ENCODE measurements around the gene NSMF. TPM values are rescaled to one million over a fixed set of nuclear protein-coding genes. Genes with fewer than 3 reads are reported as not detected.
"Not testable (repeated sequence)": the region's sequence is repeated elsewhere in the genome, so short reads cannot be mapped to it uniquely, and the experiment has no call there.

The NSMF gene
- total RNA-seq, 1 experiment from 2014 or later: 19.1 TPM

DNA sequence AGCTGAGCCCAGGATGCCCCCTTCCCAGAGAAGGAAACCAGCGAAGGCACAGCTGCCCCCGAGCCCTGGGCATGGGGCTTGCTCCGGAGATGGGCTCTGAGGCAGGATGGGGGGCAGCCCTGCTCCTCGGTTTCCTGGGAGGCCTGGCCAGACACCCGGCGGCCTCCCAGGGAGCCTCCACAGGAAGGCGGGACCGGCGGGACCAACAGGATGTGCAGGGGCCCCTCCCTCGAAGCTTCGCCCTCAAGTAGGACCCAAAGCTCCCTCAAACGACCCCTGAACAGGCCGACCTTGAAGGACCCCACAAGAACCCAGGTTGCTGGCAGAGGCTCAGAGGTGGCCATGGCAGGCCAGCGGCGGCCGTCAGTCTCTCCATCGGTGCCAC is 47.9 kb downstream of the NSMF start:
- DNase-seq (ENCODE audit: low spot score): no peak

DNA sequence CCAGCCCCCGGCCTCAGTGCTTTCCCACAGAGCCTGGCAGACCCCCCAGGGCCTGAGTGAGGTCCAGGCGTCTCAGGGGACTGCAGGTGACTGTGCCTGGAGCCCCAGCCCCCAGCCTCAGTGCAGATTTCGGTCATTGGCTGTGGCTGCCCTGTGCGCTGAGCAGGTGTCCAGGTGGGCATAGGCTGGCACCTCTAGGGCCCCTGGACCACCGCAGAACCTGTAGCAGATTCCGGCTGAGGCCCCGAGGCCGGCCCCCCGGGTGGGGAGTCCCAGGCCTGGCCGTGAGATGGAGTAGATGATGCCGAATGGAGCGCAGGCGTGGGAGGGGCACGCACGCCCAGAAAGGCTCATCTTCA is 48.3 kb downstream of the NSMF start:
- DNase-seq (ENCODE audit: low spot score): no peak

DNA sequence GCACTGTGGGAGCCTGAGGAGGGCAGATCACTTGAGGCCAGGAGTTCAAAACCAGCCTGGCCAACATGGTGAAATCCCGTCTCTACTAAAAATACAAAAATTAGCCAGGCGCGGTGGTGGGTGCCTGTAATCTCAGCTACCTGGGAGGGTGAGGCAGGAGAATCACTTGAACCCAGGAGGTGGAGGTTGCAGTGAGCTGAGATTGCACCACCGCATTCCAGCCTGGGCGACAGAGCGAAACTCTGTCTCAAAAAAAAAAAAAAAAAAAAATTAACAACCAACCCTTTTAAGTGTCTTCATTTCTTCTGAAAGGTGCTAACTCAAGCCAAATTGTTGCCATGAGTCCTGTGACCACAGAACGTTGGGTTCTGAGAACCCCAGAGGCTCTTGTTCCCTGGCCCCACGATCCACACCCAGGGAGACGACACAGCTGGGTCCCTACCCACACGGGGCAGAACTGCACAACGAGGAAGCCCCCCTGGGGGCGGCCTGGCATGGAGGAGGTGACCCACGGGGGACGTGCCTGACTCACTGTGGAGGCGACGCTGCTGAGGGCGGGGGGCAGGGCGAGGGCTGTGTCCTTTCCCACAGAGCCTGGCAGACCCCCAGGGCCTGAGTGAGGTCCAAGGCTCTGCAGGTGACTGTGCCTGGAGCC is 48.8 kb downstream of the NSMF start:
- not testable (repeated sequence) for DNase-seq (ENCODE audit: low spot score)

DNA sequence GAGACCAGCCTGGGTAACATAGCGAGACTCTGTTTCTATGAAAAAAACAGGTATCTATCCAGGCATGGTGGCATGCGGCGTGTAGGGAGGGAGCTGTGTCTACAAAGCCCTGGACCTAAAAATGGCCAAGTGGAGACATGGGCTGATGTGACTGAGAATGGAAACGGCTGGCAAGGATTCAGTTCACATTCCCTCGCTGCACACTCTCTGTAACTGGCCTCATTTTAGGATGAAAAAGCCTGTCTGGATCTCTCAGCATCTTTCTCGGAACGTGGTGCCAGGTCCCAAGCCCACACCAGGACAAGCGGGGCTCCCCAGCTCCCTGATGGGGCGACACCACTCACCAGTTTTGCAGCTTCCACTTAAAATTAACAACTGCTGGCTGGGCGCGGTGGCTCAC is 49.6 kb downstream of the NSMF start:
- DNase-seq (ENCODE audit: low spot score): no peak

DNA sequence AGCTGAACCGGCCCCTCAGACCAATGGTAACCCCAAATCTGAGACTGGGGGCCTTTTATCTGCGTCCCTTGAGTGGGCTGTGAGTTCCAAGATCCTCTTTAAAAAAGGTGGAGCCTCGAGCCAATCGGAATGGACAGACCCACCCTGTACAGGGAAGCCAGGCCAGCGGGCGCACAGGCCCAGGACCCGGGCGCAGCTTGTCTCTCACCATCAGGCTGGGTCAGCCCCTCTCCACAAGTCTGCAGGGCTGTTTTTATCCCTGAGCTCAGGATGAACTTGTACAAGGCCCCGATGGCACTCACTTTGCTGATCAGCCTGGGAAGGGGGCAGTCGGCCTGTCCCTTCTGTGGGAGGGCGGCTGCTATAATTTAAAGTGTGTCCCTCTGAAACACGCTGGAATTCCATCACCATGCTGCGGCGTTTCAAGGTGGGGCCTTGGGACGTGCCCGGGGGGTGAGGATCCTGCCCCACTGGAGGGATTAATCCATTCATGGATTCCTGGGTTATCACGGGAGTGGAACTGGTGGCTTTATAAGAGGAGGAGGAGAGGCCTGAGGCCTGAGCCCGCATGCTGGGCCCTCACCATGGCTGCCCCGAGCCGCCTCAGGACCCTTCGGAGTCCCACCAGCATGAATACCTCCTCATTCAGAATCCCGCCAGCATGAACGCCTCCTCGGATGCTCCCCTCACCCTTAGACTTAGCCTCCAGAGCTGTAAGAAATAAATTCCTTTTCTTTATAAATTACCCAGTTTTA is 50.3 kb downstream of the NSMF start:
- DNase-seq (ENCODE audit: low spot score): no peak

DNA sequence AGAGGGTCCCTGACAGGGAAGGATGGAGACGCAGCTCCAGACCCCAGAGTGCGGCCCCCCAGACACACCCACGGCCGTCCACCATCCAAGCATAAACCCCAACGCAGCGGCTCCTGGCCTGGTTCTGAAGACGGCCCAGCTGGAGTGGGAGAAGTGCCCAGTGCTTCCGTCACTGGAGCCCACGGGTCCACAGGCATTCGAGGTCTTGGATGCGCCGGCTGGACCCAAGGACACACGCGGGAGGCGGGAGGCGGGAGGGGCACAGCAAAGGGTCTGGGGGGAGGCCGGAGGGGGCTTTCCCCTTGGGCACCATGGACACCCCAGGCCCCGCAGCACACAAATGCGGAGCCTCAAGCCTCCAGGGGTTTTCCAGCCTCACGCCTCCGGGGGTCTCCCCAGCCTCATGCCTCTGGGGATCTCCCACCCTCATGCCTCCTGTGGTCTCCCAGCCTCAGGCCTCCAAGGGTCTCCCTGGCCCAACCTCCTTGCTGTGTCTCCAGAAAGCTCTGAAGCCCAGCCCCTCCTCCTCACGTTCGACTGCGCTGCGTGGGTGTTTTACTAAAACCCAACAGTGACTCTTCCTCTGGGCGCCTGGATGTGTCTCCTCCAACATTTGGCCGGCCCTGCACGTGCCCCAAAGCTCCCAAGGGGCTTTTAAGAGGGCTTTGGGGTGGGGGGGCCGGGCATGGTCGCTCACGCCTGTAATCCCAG is 51.4 kb downstream of the NSMF start:
- DNase-seq (ENCODE audit: low spot score): no peak

DNA sequence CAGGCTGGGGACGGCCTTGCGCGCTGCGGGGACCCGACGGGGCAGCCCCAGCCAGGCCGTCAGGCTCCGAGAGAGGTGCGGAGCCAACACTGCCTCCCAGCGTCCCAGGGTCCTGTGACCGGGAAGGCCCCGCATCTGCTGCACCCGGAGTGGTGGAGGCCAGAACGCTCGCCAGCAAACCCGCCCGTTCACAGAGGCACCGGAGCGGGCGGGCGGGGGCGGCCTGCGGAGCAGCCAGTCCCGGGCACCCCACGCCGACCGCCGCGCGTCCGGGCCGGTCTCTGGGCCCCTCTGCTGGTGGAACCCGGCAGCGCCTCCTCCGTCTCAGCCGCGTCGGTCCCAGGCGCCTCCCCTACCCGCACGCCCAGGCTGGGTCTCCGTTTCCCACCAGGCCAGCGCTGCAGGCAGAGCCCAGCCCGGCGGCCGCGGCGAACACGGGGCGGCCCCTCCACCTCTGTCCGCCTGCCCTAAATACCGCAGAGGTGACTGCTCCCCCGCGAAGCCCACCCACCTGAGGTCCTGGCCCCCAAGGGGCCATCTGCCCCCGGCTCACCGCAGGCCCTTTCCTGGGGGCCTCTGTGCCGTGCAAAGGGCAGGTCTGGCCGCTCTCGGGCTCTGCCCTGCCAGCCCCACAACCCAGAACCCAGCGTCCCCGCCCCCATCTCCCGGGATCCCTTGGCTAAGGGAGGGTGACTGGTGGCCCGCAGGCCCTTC is 52.1 kb downstream of the NSMF start:
- no peak for DNase-seq (ENCODE audit: low spot score)

DNA sequence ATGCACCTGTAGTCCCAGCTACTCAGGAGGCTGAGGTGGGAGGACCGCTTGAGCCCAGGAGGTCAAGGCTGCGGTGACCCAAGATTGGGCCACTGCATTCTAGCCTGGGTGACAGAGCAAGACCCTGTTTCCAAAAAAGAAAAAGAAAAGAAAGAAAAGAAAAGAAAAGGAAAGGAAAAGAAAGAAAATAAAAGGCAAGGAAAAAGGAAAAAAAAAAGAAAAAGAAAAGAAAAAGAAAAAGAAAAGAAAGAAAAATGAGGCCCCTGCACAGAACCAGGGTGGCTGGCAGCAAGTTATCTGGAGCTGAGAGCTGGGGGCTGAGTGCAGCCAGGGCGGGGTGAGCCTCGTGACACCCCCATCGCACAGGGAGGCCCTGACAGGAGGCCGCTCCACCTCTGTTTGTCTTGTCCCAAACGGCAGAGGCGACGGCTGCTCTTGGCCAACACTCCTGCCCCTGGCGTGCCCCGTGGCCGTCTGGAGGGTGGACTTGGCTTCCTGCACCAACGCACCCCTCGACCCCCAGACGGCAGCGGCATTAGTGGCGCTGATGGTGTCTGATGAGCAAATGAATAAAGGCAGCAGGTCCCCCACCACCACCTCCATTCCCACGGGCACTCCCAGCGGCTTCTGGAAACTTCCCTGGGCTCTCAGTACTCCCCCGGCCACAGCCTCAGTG is 52.9 kb downstream of the NSMF start:
- no peak for DNase-seq (ENCODE audit: low spot score)

DNA sequence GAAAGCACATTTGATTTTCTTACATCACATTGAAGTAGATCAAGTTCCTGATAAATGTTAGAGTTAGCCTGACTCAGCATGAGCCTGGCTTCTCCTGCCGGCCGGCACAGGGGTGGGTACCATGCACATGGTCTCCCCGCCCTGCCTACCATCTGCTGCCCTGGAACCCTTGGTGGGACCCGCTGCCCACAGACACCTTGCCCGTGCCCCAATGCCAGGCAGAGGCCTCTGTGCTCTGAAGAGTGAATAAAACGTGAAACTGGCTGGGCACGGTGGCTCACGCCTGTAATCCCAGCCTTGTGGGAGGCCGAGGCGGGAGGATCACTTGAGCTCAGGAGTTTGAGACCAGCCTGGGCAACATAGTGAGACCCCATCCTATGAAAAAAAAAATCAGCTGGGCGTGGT is 53.5 kb downstream of the NSMF start:
- no peak for DNase-seq (ENCODE audit: low spot score)

DNA sequence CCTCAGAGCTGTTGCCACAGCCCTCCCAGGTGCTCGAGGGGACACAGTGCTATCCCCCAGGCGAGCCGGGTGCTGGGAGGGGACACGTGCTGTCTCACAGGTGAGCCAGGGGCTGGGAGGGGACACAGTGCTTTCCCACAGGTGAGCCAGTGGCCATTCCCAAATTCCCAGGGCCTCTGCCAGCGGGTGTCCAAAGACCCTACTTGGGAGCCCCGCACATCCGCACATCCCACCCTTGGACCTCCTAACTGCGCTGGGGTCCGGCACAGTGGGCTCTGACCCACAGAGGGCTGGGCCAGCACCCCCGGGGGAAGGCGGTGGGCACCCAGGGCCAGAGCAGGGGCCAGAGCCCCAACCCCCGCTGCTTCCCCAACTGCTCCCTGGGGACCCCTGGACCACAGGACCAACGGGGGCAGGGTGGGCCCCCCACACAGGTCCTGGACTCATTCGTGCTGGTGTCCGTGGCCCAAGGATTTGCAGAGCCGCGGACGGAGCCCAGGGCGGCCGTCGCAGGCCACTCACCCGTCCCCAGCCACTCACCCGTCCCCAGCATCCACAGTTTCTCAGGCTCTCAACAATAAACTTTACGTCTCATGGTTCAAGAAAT is 54.1 kb downstream of the NSMF start:
- no peak for DNase-seq (ENCODE audit: low spot score)

DNA sequence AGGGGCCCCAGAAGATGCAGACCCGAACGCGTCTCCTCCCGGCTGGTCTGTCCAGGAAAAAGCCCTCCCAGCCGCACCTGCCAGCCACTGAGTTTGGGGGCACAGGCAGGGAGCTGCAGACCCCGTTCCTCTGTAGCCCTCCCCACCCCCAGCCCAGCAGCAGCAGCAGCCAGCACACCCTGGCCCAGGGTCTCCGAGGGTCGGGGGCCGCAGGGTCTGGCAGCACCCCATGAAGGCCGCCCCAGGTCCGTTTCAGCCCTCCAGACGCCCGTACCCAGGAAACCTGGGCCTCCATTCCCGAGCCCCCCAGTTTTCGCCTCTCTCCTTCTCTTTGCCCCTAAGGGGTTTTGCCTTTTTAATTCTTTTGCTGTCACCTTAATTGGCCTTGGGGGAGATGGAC is 55.9 kb downstream of the NSMF start:
- no peak for DNase-seq (ENCODE audit: low spot score)

DNA sequence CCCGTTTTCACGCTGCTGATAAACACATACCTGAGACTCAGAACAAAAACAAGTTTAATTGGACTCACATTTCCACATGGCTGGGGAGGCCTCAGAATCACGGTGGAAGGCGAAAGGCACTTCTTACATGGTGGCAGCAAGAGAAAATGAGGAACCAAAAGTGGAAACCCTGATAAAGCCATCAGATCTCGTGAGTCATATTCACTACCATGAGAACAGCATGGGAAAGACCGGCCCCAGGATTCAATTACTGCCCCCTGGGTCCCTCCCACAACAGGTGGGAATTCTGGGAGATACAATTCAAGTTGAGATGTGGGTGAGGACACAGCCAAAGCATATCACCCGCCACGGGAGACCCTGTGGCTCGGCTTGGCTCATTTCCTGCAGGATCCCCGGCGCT is 56.4 kb downstream of the NSMF start:
- DNase-seq (ENCODE audit: low spot score): no peak

DNA sequence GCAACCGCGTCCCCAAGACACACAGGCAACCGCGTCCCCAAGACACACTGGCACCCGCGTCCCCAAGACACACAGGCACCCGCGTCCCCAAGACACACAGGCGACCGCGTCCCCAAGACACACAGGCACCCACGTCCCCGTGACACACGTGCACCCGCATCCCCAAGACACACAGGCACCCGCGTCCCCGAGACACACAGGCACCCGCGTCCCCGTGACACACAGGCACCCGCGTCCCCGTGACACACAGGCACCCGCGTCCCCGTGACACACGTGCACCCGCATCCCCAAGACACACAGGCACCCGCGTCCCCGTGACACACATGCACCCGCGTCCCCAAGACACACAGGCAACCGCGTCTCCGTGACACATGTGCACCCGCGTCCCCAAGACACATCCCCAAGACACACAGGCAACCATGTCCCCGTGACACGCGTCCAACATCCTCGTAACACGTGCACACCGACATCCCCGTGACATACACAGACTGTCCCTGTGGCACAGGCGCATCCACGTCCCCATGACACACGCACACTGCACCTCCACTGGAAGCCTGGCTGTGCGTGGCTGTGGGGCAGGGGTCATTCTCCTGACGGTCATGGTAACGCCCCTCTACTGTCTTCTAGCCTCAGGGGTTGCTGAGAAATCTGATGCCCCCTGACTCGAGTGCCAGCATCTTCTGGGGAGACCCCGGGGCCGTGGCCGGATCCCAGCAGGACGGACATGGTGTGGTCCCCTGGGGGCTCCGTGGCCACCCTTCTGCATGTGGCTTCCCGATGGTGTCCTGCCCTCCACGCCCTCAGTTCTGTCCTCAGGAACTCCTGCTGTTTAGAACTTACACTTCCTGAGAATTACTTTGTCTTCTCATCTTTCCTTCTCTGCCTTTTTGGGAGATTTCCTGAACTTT is 60.3 kb downstream of the NSMF start:
- no peak for DNase-seq (ENCODE audit: low spot score)

DNA sequence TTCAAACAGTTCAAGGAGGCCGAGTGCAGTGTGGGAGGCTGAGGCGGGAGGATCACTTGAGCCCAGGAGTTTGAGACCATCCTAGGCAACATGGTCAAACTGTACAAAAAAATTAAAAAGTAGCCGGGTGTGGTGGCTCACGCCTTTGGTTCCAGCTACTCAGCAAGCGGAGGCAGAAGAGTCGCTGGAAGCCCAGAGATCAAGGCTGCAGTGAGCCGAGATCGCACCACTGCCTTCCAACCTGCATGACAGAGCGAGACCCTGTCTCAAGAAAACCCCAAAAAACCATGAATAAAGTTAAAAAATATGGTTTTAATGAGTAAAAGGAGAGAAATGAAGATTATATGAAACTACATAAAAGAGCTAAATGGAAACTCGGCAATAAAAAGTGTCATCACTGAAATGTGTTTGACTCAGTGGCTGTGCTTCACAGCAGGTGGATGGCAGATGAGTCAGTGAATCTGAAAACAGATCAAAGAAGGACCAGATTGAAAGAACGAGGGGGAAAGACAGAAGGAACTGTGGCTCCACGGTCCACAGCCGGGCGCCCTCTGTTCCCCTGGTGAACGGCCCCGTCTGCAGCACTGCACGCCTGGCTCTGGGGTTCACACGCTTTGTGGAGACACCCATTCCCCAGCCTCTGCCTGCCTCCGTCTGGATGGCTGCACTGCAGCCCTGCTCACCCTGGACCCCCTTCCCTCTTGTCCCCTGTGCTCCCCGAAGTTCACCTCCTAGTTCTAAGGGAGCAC is 61.3 kb downstream of the NSMF start:
- DNase-seq (ENCODE audit: low spot score): no peak

Other genes starting within 250 kb of the NSMF start
- gene RNF208, start 237.1 kb downstream of the NSMF start, total RNA-seq (2014; rRNA removed; shearing (Covaris generic)): 0.31 TPM in 1 of 2 replicates, not detected in the other
- 0.14 and 0.37 TPM in 2 replicates for gene CYSRT1, start 234.2 kb downstream of the NSMF start, total RNA-seq (2014; rRNA removed; shearing (Covaris generic))
- gene RNF224, start 231.8 kb downstream of the NSMF start, total RNA-seq (2014; rRNA removed; shearing (Covaris generic)): not detected in 2 replicates
- gene SLC34A3, start 228.4 kb downstream of the NSMF start, total RNA-seq (2014; rRNA removed; shearing (Covaris generic)): not detected in 2 replicates
- gene TUBB4B, start 218.0 kb downstream of the NSMF start, total RNA-seq (2014; rRNA removed; shearing (Covaris generic)): 164 and 180 TPM in 2 replicates
- not detected in 2 replicates for gene STPG3, start 208.0 kb downstream of the NSMF start, total RNA-seq (2014; rRNA removed; shearing (Covaris generic))
- gene NELFB, start 204.0 kb downstream of the NSMF start, total RNA-seq (2014; rRNA removed; shearing (Covaris generic)): 29.5 and 33.0 TPM in 2 replicates
- gene TOR4A, start 181.6 kb downstream of the NSMF start, total RNA-seq (2014; rRNA removed; shearing (Covaris generic)): 0.37 and 1.3 TPM in 2 replicates
- gene NRARP, start 157.1 kb downstream of the NSMF start, total RNA-seq (2014; rRNA removed; shearing (Covaris generic)): 0.37 TPM in 1 of 2 replicates, not detected in the other
- gene EXD3, start 36.2 kb downstream of the NSMF start, total RNA-seq (2014; rRNA removed; shearing (Covaris generic)): 1.4 and 2.8 TPM in 2 replicates
- gene NOXA1, start 35.9 kb downstream of the NSMF start, total RNA-seq (2014; rRNA removed; shearing (Covaris generic)): not detected in 2 replicates
- 0.08 TPM in 1 of 2 replicates, not detected in the other for gene ENTPD8, start 18.0 kb downstream of the NSMF start, total RNA-seq (2014; rRNA removed; shearing (Covaris generic))
- gene PNPLA7, start 91.1 kb upstream of the NSMF start, total RNA-seq (2014; rRNA removed; shearing (Covaris generic)): 0.14 TPM in 1 of 2 replicates, not detected in the other
- 52.4 and 66.7 TPM in 2 replicates for gene MRPL41, start 92.5 kb upstream of the NSMF start, total RNA-seq (2014; rRNA removed; shearing (Covaris generic))
- gene DPH7, start 119.6 kb upstream of the NSMF start, total RNA-seq (2014; rRNA removed; shearing (Covaris generic)): 15.3 and 16.1 TPM in 2 replicates
- 21.3 and 26.8 TPM in 2 replicates for gene ZMYND19, start 131.2 kb upstream of the NSMF start, total RNA-seq (2014; rRNA removed; shearing (Covaris generic))
- 11.6 and 26.5 TPM in 2 replicates for gene ARRDC1, start 146.4 kb upstream of the NSMF start, total RNA-seq (2014; rRNA removed; shearing (Covaris generic))
- gene EHMT1, start 159.7 kb upstream of the NSMF start, total RNA-seq (2014; rRNA removed; shearing (Covaris generic)): 18.6 and 19.5 TPM in 2 replicates